Measurements from ENCODE around the gene PGA5. TPM values are rescaled to one million over a fixed set of nuclear protein-coding genes. Genes with fewer than 3 reads are reported as not detected.

Gene PGA5
- total and polyA plus RNA-seq, 9 of the 15 experiments (the other 6 are each of a cell fraction or from before 2014, with no cell fraction given), result not detected

GRCh38 chr11:61254403-61255025 is 13.5 kb downstream of the PGA5 start (continued):
- TF ChIP-seq MBD2 (IDR thresholded peaks at IDR 0.05; ENCODE audit: borderline replicate concordance, low read depth), result no peak
- TF ChIP-seq FOSL1 (tag; conservative IDR thresholded peaks at IDR 0.05), result no peak
- TF ChIP-seq, protein P1, sequence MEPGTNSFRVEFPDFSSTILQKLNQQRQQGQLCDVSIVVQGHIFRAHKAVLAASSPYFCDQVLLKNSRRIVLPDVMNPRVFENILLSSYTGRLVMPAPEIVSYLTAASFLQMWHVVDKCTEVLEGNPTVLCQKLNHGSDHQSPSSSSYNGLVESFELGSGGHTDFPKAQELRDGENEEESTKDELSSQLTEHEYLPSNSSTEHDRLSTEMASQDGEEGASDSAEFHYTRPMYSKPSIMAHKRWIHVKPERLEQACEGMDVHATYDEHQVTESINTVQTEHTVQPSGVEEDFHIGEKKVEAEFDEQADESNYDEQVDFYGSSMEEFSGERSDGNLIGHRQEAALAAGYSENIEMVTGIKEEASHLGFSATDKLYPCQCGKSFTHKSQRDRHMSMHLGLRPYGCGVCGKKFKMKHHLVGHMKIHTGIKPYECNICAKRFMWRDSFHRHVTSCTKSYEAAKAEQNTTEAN (CRISPR knock-in tag; IDR thresholded peaks at IDR 0.05), result no peak
- TF ChIP-seq SFPQ (IDR thresholded peaks at IDR 0.05; ENCODE audit: low read depth, low read length), result no peak
- TF ChIP-seq ZNF121 (CRISPR knock-in tag; conservative IDR thresholded peaks at IDR 0.05), result no peak
- TF ChIP-seq NEUROD1 (IDR thresholded peaks at IDR 0.05; ENCODE audit: borderline replicate concordance, low read depth, low read length, partially characterized antibody), result no peak
- TF ChIP-seq, protein P2, sequence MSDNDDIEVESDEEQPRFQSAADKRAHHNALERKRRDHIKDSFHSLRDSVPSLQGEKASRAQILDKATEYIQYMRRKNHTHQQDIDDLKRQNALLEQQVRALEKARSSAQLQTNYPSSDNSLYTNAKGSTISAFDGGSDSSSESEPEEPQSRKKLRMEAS (CRISPR knock-in tag; IDR thresholded peaks at IDR 0.05), result peak; percentile 29; the same call in 1 of the 2 replicates

All from K562 (cell line).